Stimulated activated CD4-positive, alpha-beta T cell treated with anti-CD3 and anti-CD28 coated beads, Interleukin-2, amount 100 ng/mL, for 48 hours (primary cell): ENCODE data around the gene RANBP17.

Source experiments
- DNase-seq, 2 donors: peaks; one replicate each; pipeline ENCODE4 v3.0.0-alpha.2; 2020

RANBP17 gene

GRCh38 chr5:171323007-171323406, 461.2 kb downstream of the RANBP17 start:
- no peak for DNase-seq

GRCh38 chr5:171323806-171324632, 462.2 kb downstream of the RANBP17 start:
- no peak for DNase-seq

DNA sequence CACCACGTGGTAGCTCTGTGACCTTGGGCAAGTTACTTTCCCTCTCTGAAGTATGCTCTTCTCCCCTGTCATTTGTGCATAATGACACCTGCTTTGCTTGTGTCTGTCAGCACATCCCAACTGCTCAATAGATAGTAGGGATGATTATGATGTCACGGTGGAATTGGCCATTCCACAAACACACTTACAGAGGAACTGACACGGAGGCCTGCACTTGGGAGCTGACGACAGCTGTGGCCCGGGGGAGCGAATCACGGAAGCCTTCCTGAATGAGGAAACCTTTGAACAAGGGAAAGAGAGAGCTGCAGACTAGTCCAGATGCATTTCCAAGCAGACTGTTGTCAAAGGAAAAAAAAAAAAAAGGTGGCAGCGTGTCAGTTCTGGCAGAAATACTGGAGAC, 468.2 kb downstream of the RANBP17 start:
- DNase-seq, result no peak

- no peak for DNase-seq
Observed at GRCh38 chr5:171335616-171336015, 473.8 kb downstream of the RANBP17 start.

GRCh38 chr5:171336521-171337209, 474.8 kb downstream of the RANBP17 start:
- DNase-seq, result no peak

DNA sequence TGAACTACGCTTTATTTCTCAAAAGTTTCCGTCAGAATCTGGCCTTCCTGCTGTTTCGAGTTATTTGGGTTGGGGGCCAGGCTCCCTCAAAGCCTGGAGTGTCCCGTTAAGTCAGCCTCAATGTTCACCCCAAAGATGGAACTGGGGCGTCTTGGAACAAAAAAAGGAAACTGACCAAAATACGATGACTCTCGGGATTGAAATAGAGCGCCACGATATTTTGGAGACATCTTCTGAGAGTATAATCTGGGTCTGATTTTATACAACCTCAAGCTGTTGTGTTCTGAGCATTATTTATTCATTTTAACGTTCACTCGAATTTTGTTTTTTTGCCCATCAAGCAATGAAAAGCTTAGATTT, 475.4 kb downstream of the RANBP17 start:
- no peak for DNase-seq

GRCh38 chr5:171340042-171340441, 478.2 kb downstream of the RANBP17 start:
- DNase-seq, result no peak

- DNase-seq, result no peak
Observed at GRCh38 chr5:171340491-171340890, 478.7 kb downstream of the RANBP17 start.

- peak; percentile 24 to 29 for DNase-seq
Observed at GRCh38 chr5:171342362-171343111, 480.7 kb downstream of the RANBP17 start.

GRCh38 chr5:171344936-171345608, 483.3 kb downstream of the RANBP17 start:
- no peak for DNase-seq
